ENCODE measurements around the gene ANGPTL1.
"Not testable (repeated sequence)": the region's sequence is repeated elsewhere in the genome, so short reads cannot be mapped to it uniquely, and the experiment has no call there.

The ANGPTL1 gene

DNA sequence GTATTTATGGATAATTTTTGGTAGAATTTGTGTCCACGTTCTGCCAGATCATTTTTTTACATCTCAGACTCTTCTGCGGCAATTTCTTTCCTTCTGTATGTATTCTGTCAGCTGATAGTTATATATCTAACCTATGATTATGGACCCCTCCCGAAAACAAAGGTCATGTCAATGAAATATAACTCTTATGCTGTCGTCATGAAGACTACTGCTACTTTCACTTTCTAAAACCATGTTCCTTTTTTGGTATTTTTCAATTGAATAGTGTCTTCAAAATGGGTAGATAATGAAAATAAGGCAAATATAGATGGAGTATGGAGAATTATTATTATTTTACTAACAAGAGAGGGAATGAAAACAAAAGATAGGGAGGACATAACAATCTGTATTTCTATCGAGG, 3.2 kb downstream of the ANGPTL1 start:
- DNase-seq (ENCODE audit: low read depth): no peak

DNA sequence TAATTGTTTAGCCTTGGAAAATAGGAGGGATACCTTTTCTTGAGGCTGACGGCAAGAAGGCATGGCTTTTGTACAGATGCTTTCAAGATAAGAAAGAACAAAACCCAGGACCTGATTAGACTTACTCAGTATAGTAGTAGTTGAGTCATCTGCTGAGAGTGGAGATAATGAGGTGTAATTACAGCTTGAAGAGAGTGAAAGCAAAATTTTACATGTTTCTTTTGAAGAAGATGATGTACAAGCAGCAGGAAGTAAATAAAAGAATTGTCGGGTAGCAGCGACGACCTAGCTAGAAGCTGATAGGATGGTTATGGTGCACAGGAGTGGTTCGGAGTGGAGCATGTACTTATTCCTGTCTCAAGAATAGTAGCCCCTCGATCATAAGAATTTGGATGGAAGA, 6.6 kb downstream of the ANGPTL1 start:
- DNase-seq (ENCODE audit: low read depth): no peak

DNA sequence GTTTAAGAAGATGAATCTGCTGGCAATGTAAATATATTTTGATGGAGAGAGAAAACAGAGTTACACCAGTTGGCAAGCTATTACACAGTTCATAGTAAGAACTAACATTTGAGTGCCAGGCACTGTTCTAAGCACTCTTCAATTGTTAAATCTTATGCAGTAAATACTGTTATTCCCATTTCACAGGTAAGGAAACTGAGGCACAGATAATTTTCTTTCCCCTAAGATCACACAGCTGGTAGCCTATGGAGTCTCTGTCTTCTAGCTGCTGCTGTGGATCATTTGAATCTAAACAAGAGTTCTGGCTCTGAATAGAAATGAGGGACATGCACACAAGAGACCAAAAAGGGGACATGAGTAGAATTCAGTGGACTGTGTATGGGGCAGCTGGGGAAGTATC, 8.0 kb downstream of the ANGPTL1 start:
- DNase-seq (ENCODE audit: low read depth): no peak

DNA sequence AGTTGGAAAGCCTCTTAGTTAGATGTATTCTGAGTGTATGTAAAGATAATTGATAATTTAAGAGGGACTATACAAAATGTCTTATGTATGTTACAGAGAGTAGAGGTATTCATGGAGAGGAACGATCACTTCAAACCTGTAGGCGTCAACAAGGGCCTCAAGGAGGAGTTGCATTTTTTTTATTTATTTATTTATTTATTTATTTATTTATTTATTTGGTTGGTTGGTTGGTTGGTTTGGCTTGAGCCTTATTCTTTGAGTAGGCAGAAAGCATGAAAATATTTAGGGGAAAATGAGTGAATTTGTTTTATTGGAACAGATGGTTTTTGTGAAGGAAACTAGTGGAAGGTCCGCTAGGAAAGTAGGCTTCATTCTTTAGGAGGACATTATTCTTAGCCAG, 8.5 kb downstream of the ANGPTL1 start:
- no peak for DNase-seq (ENCODE audit: low read depth)

DNA sequence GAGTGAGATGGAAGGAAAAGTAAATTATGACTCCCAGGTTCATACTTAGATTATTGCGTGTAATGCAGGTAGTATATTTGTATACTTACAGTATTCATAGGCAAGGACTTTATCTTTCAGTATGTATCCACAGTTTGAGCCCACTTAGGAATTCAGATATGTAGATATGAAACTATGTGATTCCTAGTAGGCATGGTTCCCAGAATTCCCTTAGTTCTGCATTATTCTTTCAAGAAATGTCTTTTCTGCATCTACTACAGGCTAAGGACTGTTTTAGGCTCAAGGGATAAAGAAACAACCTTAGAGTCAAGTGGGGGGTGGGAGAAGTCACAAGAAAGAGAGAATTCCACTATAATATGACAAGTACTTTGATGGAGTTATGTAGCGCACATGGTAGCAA, 13.8 kb downstream of the ANGPTL1 start:
- DNase-seq (ENCODE audit: low read depth): no peak

DNA sequence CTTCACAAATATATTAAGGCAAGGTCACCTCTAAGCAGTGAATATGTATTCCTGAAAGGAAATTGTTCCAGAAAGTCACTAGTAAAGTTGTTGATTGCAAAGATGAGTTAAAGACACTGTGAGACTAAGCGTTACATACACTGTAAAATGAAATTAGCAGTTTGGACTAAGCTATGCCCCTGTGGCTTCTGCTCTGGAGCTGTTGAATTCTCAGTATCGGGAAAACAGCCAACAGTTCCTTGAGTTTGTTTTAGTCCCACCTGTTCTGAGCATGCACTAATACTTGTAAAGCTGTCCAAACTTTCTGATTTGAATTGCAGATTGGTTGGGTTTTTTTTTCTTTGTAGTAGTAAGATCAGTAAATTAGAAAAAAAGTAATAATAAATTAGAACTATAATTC, 21.0 kb downstream of the ANGPTL1 start:
- DNase-seq (ENCODE audit: low read depth): no peak

DNA sequence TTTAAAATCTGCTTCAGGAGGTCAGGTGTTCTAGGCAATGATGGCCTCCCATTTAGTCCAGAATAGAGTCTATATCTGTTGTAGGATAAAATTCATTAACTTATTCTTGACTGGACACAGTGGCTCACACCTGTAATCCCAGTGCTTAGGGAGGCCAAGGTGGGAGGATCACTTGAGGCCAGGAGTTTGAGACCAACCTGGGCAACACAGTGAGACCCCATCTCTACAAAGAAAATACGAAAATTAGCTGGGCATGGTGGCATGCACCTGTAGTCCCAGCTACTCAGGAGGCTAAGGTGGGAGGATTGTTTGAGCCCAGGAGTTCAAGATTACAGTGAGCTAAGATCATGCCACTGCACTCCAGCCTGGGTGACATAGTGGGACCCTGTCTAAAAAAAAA, 23.0 kb downstream of the ANGPTL1 start:
- DNase-seq (ENCODE audit: low read depth): not testable (repeated sequence)

DNA sequence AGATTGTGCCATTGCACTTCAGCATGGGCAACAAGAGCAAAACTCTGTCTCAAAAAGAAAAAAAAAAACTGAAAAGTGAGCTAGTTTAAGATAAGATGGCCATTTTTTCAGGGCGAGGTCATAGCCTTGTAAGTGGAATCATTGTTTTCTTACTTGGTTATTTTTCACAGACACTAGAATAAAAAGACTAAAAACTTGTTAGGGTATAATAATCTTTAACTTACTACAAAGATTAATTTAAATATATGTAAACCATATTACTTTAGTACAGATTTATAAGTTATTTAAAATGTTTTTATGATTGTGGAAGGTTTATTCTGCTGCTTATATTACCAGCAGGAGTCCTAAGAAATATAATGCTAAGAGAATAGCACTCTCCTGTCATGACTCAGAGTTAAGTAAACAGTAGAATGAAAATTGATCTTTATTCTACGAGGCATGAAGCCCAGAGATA, 23.5 kb downstream of the ANGPTL1 start:
- no peak for DNase-seq (ENCODE audit: low read depth)

DNA sequence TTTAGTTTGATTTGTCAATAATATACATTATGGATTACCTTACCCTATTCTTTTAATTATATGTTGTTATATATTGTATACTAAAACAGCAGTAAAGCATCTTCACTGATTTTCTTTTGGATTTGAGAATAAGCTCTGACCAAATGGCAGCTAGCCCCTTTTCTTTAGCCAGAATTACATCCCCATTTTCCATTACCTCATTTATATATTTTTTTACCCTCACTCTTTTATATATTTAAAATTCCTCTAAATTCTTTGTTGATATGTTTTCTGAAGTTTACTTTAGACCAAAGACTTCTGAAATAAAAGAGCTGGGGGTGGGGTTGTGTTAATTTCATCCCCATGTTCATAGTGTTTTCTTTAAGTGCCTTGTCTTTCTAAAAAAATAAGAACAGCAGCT, 24.6 kb downstream of the ANGPTL1 start:
- DNase-seq (ENCODE audit: low read depth): no peak

DNA sequence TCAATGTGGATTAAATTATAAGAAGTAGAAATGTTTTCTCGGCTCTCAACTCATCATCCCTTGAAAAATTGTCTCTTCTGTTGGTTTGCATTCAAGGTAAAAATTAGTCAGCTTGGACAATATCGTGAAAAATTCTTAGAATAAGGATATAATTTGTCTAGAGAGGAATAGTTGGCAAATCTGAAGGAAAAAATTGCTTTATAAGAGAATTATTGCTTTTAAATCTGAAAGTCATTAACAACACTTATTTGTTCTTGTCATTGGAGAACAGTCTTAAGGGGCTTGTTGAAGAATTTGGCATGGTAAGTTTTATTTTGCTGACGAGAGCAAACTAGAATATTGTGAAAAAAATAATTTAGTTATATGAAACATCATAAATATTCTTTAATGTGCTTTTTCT, 26.4 kb downstream of the ANGPTL1 start:
- no peak for DNase-seq (ENCODE audit: low read depth)

DNA sequence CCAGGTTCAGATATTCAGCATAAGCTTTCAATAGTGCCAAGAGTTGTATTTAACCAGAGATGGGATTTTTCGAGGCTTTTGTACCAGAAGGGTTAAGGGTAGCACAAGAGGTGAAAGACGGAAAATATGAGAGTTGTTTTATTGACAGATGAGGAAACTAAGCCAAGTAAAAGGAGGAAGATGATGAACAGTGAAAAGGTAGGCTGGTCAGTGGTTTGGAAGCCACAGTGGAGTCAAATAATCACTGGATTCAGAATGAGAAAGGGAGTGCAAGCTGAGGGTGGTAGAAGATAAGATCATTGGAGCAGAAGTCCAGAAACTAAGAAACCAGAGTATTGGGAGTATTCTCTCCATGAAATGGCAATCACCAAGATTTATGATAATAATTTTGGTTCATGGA, 45.7 kb downstream of the ANGPTL1 start:
- no peak for DNase-seq (ENCODE audit: low read depth)

DNA sequence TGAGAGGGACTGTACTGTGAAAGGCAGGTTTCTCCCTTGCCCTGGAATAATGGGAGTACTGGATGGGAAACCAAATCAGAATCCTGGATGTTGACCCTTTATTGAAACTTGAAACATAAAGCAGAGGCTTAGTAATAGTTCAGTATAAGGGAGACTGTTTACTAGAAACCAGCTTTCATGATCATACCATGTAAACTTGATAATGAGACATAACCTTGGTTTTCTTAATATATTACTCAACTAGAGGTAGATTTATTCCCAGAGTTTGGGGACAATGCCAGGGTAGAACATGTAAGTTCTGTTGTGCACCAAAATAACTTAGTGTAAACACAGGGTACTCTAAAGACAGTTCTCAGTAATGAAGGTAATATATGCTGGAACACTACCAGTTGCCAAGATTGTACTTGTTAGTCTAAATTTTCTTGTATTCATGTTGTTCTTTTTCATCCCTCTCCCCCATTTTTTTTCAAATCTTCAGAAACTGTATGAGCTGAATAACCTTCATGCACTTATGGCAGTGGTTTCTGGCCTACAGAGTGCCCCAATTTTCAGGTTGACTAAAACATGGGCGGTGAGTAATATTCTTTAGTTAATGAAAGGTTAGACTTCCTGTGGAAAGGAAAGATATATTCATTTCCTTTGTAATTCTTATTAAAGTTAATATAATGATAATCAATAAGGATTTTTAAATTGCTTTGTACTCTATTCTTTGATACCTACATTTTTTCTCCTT, 49.6 kb downstream of the ANGPTL1 start:
- no peak for DNase-seq (ENCODE audit: low read depth)

DNA sequence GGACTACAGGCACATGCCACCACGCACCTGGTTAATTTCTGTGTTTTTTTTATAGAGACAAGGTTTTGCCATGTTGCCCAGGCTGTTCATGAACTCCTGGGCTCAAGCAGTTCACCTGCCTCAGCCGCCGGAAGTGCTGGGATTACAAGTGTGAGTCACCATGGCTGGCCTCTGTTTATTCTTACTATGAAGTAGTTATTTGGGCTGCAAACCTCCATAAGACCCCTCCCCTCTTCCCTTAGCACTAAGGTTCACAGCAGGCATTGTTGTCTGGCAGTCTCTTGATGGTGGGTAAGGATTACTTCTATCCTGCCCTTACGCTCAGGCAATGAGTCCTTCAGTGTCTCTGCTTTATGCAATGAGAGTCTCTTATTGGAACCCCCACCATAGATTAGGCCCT, 51.8 kb downstream of the ANGPTL1 start:
- no peak for DNase-seq (ENCODE audit: low read depth)

DNA sequence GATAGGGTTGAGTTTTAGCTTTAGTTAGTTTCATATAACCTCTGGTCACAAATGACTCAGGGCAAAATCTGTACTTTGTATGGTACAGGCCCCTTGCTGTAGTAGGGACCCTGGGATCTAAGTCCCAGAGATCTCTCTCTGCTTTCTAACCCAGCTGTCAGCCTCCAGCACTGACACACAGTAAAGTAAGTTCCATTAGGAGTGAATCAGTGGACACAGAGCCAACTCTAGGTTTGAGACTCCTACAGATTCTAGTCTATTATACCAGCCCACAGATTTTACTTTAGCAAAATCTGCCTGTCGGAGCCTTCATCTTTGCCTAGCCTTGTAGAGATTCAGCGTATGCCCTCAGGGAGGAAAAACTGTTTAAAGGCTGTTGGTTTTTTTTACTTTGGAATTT, 52.5 kb downstream of the ANGPTL1 start:
- no peak for DNase-seq (ENCODE audit: low read depth)

DNA sequence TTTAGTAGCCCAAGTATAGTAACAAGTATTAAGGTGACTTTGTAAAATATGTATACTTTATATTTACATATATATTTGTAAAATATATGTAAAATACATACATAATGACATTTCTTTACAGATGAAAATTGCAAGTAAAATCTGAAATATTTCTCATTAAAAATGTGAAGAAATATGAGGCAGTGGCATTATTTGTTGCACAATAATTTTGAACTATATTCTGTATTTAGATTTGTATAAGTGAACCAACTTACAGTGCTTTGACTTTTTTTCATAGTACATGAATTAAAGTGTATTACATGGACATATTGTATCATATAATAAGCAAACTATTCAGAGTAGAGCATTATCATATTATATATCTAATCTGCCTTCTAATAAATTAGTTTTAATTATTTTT, 60.3 kb downstream of the ANGPTL1 start:
- DNase-seq (ENCODE audit: low read depth): no peak

DNA sequence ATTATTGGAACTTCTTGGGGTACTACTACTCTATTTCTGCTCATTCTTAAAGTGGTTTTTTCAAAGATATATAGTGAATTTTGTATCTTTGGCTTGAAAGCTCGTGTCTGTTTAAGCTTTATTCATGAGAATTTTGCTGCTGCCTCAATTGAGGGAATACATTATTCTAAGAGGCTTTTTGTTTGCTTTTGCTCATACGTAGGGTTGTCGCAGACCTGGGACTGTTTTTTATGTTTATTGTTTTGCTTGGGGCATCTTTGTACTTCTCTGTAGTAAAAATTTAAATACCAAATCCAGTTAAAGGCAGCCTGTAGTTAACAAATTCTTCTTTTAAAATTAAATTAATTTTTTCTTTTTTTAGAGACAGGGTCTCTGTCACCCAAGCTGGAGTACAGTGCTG, 62.3 kb downstream of the ANGPTL1 start:
- DNase-seq (ENCODE audit: low read depth): no peak

DNA sequence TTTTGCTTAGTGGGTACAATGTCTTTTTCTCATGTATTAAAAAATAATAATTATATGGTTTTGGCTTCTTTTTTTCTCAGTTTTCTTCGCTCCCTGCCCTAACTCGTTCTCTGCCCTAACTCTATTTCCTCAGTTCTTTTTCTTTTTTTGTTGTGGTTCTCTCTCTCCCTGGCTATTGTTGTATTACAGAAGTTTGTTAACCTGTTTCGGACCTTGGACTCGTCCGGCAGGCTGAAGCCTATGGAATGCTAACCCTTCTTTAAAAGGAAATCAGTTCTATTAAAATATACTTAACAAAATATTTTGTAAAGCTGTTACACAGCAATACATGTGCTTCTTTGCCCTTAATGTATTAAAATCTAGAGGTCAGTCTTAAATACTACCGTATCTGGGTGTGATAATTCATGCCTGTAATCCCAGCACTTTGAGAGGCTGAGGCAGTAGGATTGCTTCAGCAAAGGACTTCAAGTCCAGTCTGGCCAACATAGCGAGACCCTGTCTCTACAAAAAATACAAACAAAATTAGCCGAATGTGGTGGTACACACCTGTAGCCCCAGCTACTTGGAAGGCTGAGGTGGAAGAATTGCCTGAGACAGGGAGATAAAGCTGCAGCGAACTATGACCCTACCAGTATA, 64.1 kb downstream of the ANGPTL1 start:
- no peak for DNase-seq (ENCODE audit: low read depth)

DNA sequence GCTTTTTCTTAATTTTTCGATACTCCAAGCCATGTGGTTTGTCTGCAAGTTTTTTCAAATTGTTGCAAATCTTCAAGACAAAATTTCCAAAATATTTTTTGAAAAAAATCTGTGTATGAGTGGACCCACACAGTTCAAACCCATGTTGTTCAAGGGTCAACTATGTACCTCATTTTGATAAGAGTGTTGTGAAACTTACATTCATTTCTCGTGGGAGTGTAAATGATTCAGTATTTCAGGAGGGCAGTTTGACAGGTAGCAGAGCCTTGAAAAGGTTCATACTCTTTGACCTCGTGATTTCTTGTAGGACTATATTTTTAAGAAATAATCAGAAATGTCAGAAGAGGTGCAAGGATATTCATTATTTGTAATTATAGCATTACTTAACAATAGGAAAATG, 68.0 kb downstream of the ANGPTL1 start:
- no peak for DNase-seq (ENCODE audit: low read depth)

Data from stimulated activated CD8-positive, alpha-beta memory T cell treated with anti-CD3 and anti-CD28 coated beads, Interleukin-15, amount 100 ng/mL, for 1 hour (primary cell).